SHP77 treated with DMSO at 0.1 percent for 48 hours (cell line): Measurements from ENCODE around the gene DTNB.
A peak's percentile ranks its signal among the peaks of the same experiment; 100 is the strongest.

Experiments
- DNase-seq: peaks from one replicate; lab custom pipeline; 2025; lab: John Stamatoyannopoulos, UW

DTNB gene

GRCh38 chr2:25369876-25370275, 303.5 kb downstream of the DTNB start:
- DNase-seq: no peak

GRCh38 chr2:25369439-25369838, 303.9 kb downstream of the DTNB start:
- DNase-seq: no peak

GRCh38 chr2:25368660-25369059, 304.7 kb downstream of the DTNB start:
- DNase-seq: no peak

- no peak for DNase-seq
Measured at GRCh38 chr2:25367296-25367695, 306.1 kb downstream of the DTNB start.

GRCh38 chr2:25366629-25367028, 306.7 kb downstream of the DTNB start:
- no peak for DNase-seq

GRCh38 chr2:25365241-25365640, 308.1 kb downstream of the DTNB start:
- no peak for DNase-seq

GRCh38 chr2:25363733-25364132, 309.6 kb downstream of the DTNB start:
- DNase-seq: no peak

GRCh38 chr2:25362434-25363145, 310.8 kb downstream of the DTNB start:
- no peak for DNase-seq

GRCh38 chr2:25362049-25362433, 311.3 kb downstream of the DTNB start:
- DNase-seq: peak; percentile 87

- no peak for DNase-seq
Measured at GRCh38 chr2:25361261-25362048, 311.9 kb downstream of the DTNB start.

GRCh38 chr2:25358836-25359235, 314.5 kb downstream of the DTNB start:
- DNase-seq: no peak

GRCh38 chr2:25358249-25358815, 315.0 kb downstream of the DTNB start:
- DNase-seq: no peak

GRCh38 chr2:25356088-25356487, 317.3 kb downstream of the DTNB start:
- DNase-seq: no peak

- DNase-seq: no peak
Measured at GRCh38 chr2:25355270-25355669, 318.1 kb downstream of the DTNB start.

GRCh38 chr2:25354116-25354515, 319.3 kb downstream of the DTNB start:
- DNase-seq: peak; percentile 61

GRCh38 chr2:25349397-25349796, 324.0 kb downstream of the DTNB start:
- no peak for DNase-seq

GRCh38 chr2:25347846-25348245, 325.5 kb downstream of the DTNB start:
- DNase-seq: no peak

GRCh38 chr2:25347205-25347815, 326.1 kb downstream of the DTNB start:
- peak; percentile 5 for DNase-seq

- no peak for DNase-seq
Measured at GRCh38 chr2:25343187-25343825, 330.1 kb downstream of the DTNB start.

GRCh38 chr2:25342372-25343186, 330.8 kb downstream of the DTNB start:
- peak; percentile 35 for DNase-seq

- DNase-seq: no peak
Measured at GRCh38 chr2:25341753-25342371, 331.5 kb downstream of the DTNB start, which contains the start of gene DNMT3A. Gene DNMT3A (minus strand): TSS chr2:25341925. CDS start chr2:25313984, 27,941 bp downstream.
